Neural progenitor cell (in vitro differentiated cells): ENCODE results near the gene VEGFA. TPM values are rescaled to one million over a fixed set of nuclear protein-coding genes. Genes with fewer than 3 reads are reported as not detected.

Experiments
- DNase-seq: peaks from one replicate; pipeline ENCODE4 v3.0.0-alpha.2; 2016; ENCODE audit warnings: low spot score
- H2AFZ ChIP-seq: fragments of 200-600 bp; sonication (generic); replicated peaks from 2 replicates; pipeline ENCODE4 v1.6.1; 2016; ENCODE audit warnings: antibody characterized with exemption
- H3F3A ChIP-seq: fragments of 200-600 bp; sonication (generic); 2 replicates; pipeline ENCODE4 v1.6.1; 2016; ENCODE audit warnings: antibody characterized with exemption, low read depth
- H3K27ac ChIP-seq: fragments of 200-600 bp; sonication (generic); 2 replicates; pipeline ENCODE4 v1.5.1; 2016; ENCODE audit warnings: mild to moderate bottlenecking
- H3K27me3 ChIP-seq: fragments of 200-600 bp; sonication (generic); 2 replicates; pipeline ENCODE4 v1.6.1; 2016; ENCODE audit warnings: mild to moderate bottlenecking, moderate library complexity
- H3K36me3 ChIP-seq: fragments of 200-600 bp; sonication (generic); 2 replicates; pipeline ENCODE4 v1.5.1; 2016
- H3K4me1 ChIP-seq: fragments of 200-600 bp; sonication (generic); 2 replicates; pipeline ENCODE4 v1.6.1; 2016; ENCODE audit warnings: mixed run types
- H3K4me2 ChIP-seq: fragments of 200-600 bp; sonication (generic); 2 replicates; pipeline ENCODE4 v1.6.1; 2016
- H3K4me3 ChIP-seq: fragments of 200-600 bp; sonication (generic); 2 replicates; pipeline ENCODE4 v1.5.1; 2016
- H3K79me2 ChIP-seq: fragments of 200-600 bp; sonication (generic); 2 replicates; pipeline ENCODE4 v1.6.1; 2016; ENCODE audit warnings: low read depth
- H3K9ac ChIP-seq: fragments of 200-600 bp; sonication (generic); 2 replicates; pipeline ENCODE4 v1.6.1; 2016
- H3K9me3 ChIP-seq: fragments of 200-600 bp; sonication (generic); 2 replicates; pipeline ENCODE4 v1.5.1; 2016; ENCODE audit warnings: low read depth
- H4K20me1 ChIP-seq: fragments of 200-600 bp; sonication (generic); 2 replicates; pipeline ENCODE4 v1.6.1; 2016; ENCODE audit warnings: low read depth
- H3K27ac Mint-ChIP-seq: 3 replicates; pipeline ENCODE4 v1.8.0; 2021; ENCODE audit warnings: mixed read lengths
- H3K27me3 Mint-ChIP-seq: 2 replicates; pipeline ENCODE4 v1.8.0; 2022; ENCODE audit warnings: low read depth, mild to moderate bottlenecking, inconsistent platforms, moderate library complexity, mixed read lengths; ENCODE audit not compliant: insufficient read depth
- H3K36me3 Mint-ChIP-seq: 3 replicates; pipeline ENCODE4 v1.8.0; 2021; ENCODE audit warnings: mixed read lengths
- H3K4me1 Mint-ChIP-seq: 3 replicates; pipeline ENCODE4 v1.8.0; 2021; ENCODE audit warnings: mixed read lengths
- H3K4me3 Mint-ChIP-seq: 3 replicates; pipeline ENCODE4 v1.8.0; 2021; ENCODE audit warnings: mild to moderate bottlenecking, moderate library complexity, mixed read lengths
- H3K9me3 Mint-ChIP-seq: 3 replicates; pipeline ENCODE4 v1.8.0; 2020; ENCODE audit warnings: mixed read lengths
- CTCF ChIP-seq: fragments of 200-600 bp; sonication (generic); IDR thresholded peaks from 2 replicates; pipeline ENCODE4 v1.5.1; 2017; ENCODE audit warnings: antibody characterized with exemption, mild to moderate bottlenecking
- EZH2 ChIP-seq: fragments of 200-600 bp; sonication (generic); IDR thresholded peaks from 2 replicates; pipeline ENCODE4 v1.6.1; 2017; ENCODE audit warnings: antibody characterized with exemption, mild to moderate bottlenecking, moderate library complexity
- EZH2phosphoT487 ChIP-seq: fragments of 200-600 bp; sonication (generic); IDR thresholded peaks from 2 replicates; pipeline ENCODE4 v1.6.1; 2017; ENCODE audit warnings: antibody characterized with exemption
- total RNA-seq: library from RNA; depleted of rRNA; stranded (reverse); fragments of >200 nt; gene quantifications from 2 replicates; pipeline ENCODE4 v1.2.3, GENCODE V29; 2015; ENCODE audit warnings: low replicate concordance

VEGFA gene
- total RNA-seq, 1 donor from 2014 or later: 49.6 TPM

- H3K9ac ChIP-seq: no peak overlapping the region
- peaks cover 3% of the 10 kb centered on the region for H3F3A ChIP-seq
- H3K36me3 ChIP-seq: no peaks in the 10 kb centered on the region
- no peak for TF ChIP-seq EZH2
- no peak for TF ChIP-seq EZH2phosphoT487
- TF ChIP-seq CTCF: no peak
- H3K4me3 ChIP-seq: no peak overlapping the region
- no peaks in the 10 kb centered on the region for H3K27me3 Mint-ChIP-seq
- H3K4me3 Mint-ChIP-seq: no peak overlapping the region
- peaks cover 2% of the 10 kb centered on the region for H3K4me1 Mint-ChIP-seq
- no peak for DNase-seq
- H3K79me2 ChIP-seq: peaks cover 12% of the 10 kb centered on the region
- H3K9me3 ChIP-seq: no peaks in the 10 kb centered on the region
- H3K27ac Mint-ChIP-seq: peak overlapping the region; percentile 62
- H4K20me1 ChIP-seq: peaks cover 52% of the 10 kb centered on the region
- H3K27me3 ChIP-seq: no peaks in the 10 kb centered on the region
- H3K4me1 ChIP-seq: no peaks in the 10 kb centered on the region
- no peak overlapping the region for H2AFZ ChIP-seq
- H3K27ac ChIP-seq: no peak overlapping the region
- no peak overlapping the region for H3K4me2 ChIP-seq
- peaks cover 44% of the 10 kb centered on the region for H3K36me3 Mint-ChIP-seq
- no peaks in the 10 kb centered on the region for H3K9me3 Mint-ChIP-seq
These were observed 11.2 kb downstream of the VEGFA start for GRCh38 chr6:43780941-43781928.

GRCh38 chr6:43781941-43782704, 12.1 kb downstream of the VEGFA start:
- H3F3A ChIP-seq: peaks cover 3% of the 10 kb centered on the region
- H3K27me3 ChIP-seq: no peaks in the 10 kb centered on the region
- H3K9me3 ChIP-seq: no peaks in the 10 kb centered on the region
- H3K27ac Mint-ChIP-seq: peak overlapping the region; percentile 62
- H4K20me1 ChIP-seq: peaks cover 43% of the 10 kb centered on the region
- peaks cover under 1% of the 10 kb centered on the region for H3K4me1 Mint-ChIP-seq
- peaks cover 35% of the 10 kb centered on the region for H3K36me3 Mint-ChIP-seq
- H3K36me3 ChIP-seq: no peaks in the 10 kb centered on the region
- DNase-seq: no peak
- H3K27me3 Mint-ChIP-seq: no peaks in the 10 kb centered on the region
- H3K9ac ChIP-seq: no peak overlapping the region
- no peak overlapping the region for H2AFZ ChIP-seq
- no peaks in the 10 kb centered on the region for H3K4me1 ChIP-seq
- H3K4me3 Mint-ChIP-seq: no peak overlapping the region
- no peaks in the 10 kb centered on the region for H3K9me3 Mint-ChIP-seq
- no peak overlapping the region for H3K4me3 ChIP-seq
- H3K4me2 ChIP-seq: no peak overlapping the region
- no peak overlapping the region for H3K27ac ChIP-seq
- H3K79me2 ChIP-seq: peaks cover 3% of the 10 kb centered on the region
- TF ChIP-seq EZH2 (no peak), CTCF (no peak), EZH2phosphoT487 (no peak)

DNA sequence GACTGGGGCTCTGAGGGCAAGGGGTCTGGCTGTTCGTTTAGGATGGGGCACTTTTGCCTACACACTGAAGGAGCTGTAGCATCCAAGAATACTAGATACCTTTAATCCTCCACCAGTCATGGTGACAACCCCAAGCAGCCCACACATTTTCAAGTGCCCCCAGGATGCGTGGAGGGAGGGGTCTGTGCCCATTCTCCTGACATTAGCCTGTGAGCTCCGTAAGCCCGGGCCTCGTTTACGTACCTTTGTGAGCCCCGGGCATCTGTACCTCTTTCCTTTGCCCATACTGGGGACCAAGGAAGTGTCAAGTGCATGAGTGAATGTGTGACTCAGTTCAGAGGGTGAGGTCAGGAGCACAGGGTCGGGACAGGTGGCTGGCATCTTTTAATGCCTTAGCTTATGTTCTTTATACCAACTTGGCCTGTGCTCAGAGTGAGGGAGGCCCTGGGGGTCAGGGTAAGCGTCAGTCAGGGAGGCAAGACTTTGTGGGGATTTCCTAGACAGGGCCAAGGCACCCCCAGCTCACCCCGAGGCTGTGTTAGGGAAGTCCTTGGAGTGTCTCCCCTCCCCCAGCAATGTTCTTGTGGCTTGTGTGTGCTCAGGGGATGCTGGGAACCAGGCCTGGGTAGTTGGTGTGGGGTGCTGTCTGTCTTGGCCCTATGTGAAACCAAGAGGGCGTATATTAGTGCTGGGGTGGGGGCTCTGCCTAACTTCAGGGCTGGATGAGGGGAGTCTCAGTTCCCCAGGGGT, 12.9 kb downstream of the VEGFA start:
- no peak for DNase-seq
- Mint-ChIP-seq H3K9me3 (no peaks in the 10 kb centered on the region), H3K4me1 (no peaks in the 10 kb centered on the region), H3K4me3 (no peak overlapping the region), H3K27ac (no peak overlapping the region), H3K27me3 (no peaks in the 10 kb centered on the region), H3K36me3 (peaks cover 32% of the 10 kb centered on the region)
- no peak overlapping the region for H3K27ac ChIP-seq
- TF ChIP-seq CTCF (no peak), EZH2phosphoT487 (no peak), EZH2 (no peak)
- H3K4me3 ChIP-seq: no peak overlapping the region
- H3K4me2 ChIP-seq: no peak overlapping the region
- peaks cover 37% of the 10 kb centered on the region for H4K20me1 ChIP-seq
- no peaks in the 10 kb centered on the region for H3K9me3 ChIP-seq
- no peaks in the 10 kb centered on the region for H3K36me3 ChIP-seq
- H2AFZ ChIP-seq: no peak overlapping the region
- no peaks in the 10 kb centered on the region for H3K4me1 ChIP-seq
- no peaks in the 10 kb centered on the region for H3K27me3 ChIP-seq
- H3F3A ChIP-seq: peaks cover 3% of the 10 kb centered on the region
- no peak overlapping the region for H3K9ac ChIP-seq
- H3K79me2 ChIP-seq: no peaks in the 10 kb centered on the region
